AG10803 (cell line): Measurements from ENCODE around the gene SASH1.

Experiments used
- DNase-seq: peaks from one replicate; pipeline ENCODE4 v3.0.0; 2010; ENCODE audit warnings: low read depth
- H3K4me3 ChIP-seq: 2 replicates; pipeline ENCODE4 v1.5.1; 2011; ENCODE audit warnings: mild to moderate bottlenecking, low read length, control low read depth
- CTCF ChIP-seq: conservative IDR thresholded peaks from 2 replicates; pipeline ENCODE4 v1.5.1; 2011; ENCODE audit warnings: mild to moderate bottlenecking, low read length, control low read depth, inconsistent platforms

SASH1 gene

GRCh38 chr6:148328876-148329555, 13.6 kb upstream of the SASH1 start:
- no peak for DNase-seq
- no peak overlapping the region for H3K4me3 ChIP-seq
- TF ChIP-seq CTCF, result no peak

GRCh38 chr6:148329596-148330381, 12.8 kb upstream of the SASH1 start:
- TF ChIP-seq CTCF, result no peak
- DNase-seq, result peak; percentile 98
- H3K4me3 ChIP-seq, result no peak overlapping the region

- no peak overlapping the region for H3K4me3 ChIP-seq
- no peak for DNase-seq
- TF ChIP-seq CTCF, result no peak
Observed at GRCh38 chr6:148332088-148332487, 10.6 kb upstream of the SASH1 start.

GRCh38 chr6:148336901-148337300, 5.7 kb upstream of the SASH1 start:
- no peak for TF ChIP-seq CTCF

GRCh38 chr6:148339766-148340165, 2.9 kb upstream of the SASH1 start:
- no peak overlapping the region for H3K4me3 ChIP-seq
- TF ChIP-seq CTCF, result no peak
- DNase-seq, result no peak

More at GRCh38 chr6:148336901-148337300, 5.7 kb upstream of the SASH1 start:
- no peak overlapping the region for H3K4me3 ChIP-seq
- no peak for DNase-seq

GRCh38 chr6:148340586-148341297, 1.9 kb upstream of the SASH1 start:
- DNase-seq, result no peak
- H3K4me3 ChIP-seq, result no peak overlapping the region
- TF ChIP-seq CTCF, result no peak
